ENCODE results near the gene VAMP8.
"Not testable (repeated sequence)": the region's sequence is repeated elsewhere in the genome, so short reads cannot be mapped to it uniquely, and the experiment has no call there.

Gene VAMP8

DNA sequence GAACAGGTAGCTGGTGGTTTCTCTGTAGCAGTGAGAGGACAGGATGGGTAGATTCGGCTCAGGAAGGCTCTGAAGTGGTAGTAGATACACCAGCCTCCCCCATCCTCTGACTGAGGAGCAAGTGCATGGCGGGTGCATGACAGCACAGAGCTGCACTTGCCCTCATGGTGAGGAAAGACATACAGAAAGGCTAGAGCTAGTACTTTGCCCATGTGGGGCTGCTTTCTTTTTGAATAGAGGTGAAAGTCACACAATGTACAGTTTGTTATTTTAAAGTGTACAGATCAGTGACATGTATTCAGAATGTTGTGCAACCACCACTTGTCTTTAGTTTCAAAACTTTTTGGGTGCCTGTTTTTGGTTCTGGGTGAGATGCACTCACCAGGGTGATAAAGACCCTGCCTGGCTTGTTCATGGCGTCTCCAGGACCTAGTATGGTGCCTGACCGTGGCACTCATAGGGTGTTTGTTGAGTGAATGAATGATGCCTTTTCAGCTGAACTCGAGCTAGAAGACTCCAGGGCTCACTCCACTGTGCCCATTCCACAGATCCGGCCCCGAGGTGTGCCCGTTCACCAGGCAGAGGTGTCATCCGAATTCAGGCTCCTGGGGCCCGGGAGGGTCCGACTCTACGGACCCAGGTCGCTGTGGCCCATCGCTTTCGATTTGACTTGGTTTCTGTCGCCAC, 6.4 kb downstream of the VAMP8 start:
- DNase-seq = peak; percentile 33

DNA sequence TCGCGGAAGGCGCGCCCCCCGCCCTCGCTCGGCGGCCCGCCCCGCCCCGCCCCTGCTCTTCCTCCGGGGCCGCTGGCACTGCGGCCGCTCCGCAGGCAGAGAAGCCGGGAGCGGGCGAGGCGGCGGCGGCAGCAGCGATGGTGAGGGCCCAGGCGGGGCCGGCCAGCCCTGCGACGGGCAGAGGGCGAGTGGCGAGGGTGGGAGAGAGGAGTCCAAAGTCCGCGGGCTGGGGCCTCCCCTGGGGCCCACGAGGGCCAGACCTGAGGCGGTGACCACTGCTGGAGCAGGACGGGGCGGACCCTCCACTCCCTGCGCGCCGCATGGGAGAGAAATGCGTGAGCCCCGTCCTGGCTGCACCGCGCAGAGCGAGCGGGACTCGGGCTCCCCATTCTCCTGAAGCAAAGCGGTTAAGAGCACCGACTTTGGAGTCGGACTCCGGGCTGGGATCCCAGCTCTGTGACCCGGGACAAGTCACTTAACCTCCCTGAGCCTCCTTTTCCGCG, 7.0 kb downstream of the VAMP8 start, which contains the start of gene VAMP5:
TSS of gene VAMP5 (plus strand) at position 78 of the 503 bp plus-strand sequence. CDS start at position 138, 60 bp downstream.
- DNase-seq = no peak

DNA sequence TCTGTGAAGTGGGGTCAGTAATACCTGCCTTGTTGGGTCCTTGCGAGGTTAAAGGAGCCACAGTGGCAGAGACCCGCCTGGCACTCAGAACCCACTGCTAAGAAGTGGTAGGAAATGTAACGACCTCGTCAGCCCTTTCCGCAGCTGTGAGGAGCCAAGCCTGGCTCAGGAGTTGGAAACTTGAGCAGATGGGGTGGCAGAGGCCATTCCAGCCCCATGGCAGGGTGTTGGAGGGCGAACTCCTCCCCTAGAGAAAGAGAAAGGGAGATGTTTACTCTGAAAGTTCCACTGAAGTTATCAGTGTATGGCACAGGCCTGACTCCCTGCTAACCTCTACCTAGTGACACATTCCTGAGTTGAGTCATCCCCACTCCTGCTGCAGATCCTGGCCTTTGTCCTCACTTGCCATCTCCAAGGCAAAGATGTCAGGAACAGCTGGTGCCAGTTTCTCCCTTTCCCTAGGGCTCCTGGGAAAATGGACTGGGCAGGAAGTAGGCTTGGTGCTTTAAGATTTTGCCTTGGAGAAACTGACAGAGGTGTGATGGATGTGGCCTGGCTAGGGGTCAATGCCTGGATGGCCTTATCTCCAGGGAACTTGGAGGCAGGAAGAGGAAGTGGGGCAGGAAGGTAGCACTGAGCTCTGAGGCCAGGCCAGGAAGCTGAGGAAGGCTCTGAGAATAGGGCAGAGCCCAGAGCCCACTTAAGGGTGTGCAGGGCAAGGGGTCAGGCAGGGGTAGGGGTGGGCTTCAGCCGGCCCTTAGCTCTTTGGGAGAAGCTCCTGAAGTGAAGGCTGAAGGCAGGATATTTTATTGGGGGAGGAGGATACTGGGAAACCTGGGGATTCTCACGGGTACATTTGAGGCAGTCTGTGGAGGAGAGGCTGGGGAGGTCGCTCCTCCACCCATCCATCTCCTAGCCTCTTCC, 7.7 kb downstream of the VAMP8 start:
- peak; percentile 25 for DNase-seq

DNA sequence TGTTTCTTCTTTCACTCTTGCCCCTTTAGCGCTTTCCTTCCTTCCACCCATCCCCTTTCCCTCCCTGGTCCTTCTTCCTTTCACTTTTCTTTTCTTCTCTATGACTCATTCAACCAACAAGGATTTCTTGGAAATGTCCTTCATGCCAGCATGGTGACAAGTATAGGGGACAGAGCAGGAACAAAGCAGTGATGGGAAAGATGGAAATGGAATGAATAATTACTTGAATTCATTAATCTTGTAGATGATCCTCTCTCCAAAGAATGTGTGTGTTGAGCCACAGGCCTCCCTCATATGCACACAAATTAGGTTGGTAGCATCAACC, 8.4 kb downstream of the VAMP8 start:
- no peak for DNase-seq

DNA sequence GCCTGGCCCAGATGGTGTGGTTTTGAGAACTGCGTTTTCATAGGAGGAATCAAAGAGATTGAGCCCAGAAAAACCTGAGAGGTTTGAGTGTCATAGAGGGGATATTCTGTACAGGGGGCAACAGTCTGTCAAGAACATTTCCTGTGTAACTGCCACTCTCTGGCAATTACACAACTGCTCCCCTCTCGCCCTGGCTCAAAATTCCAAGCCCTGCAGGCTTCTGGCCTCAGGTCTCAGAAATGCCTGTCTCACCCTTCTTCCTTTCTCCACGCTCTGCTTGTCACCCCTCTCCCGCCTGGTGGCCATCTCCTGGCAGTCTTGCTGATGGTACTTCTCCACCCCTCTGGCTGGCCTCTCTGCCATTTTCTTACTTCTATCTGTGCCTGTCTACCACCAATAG, 10.8 kb downstream of the VAMP8 start:
- DNase-seq = no peak

- DNase-seq = no peak
Measured at GRCh38 chr2:85588645-85589044, 11.3 kb downstream of the VAMP8 start.

- DNase-seq = no peak
Measured at GRCh38 chr2:85589181-85589580, 11.8 kb downstream of the VAMP8 start.

DNA sequence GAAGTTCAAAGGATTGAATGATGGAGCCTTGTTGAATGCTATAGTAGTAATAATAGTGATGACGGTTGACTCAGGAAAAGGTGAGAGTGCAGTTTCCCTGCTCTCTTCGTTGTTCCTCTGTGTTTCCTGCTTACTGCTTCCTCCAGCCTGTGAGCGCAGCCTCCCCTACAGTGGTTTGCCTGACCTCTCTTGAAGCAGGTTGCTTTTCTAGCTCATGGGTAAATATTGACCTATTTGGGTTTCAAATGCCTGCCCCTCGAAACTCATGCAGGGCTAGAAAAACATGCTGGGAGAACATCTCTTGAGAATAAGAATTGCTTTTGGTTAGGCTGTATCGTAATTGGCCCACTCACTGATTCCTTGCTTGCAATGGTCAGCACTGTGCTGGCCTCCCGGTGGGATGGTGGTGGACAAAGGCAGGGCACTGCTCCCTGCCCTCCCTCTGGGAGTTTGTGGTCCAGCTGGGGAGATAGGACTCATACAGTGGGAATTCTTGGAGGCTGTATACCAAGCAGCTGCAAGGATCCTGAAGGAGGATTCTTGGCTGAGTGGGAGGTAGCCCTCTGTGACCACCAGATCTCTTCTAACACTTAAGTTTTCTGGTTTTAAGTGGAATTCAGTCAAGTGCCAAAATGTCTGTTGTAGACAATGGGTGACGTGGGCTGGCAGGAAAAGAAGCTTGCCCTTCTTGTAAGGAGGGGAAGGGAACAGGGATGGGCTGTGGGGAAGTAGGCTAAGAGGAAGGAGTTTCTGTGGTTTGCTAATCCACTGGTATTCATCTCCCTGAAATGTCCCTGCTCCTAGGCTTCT, 12.8 kb downstream of the VAMP8 start:
- no peak for DNase-seq

DNA sequence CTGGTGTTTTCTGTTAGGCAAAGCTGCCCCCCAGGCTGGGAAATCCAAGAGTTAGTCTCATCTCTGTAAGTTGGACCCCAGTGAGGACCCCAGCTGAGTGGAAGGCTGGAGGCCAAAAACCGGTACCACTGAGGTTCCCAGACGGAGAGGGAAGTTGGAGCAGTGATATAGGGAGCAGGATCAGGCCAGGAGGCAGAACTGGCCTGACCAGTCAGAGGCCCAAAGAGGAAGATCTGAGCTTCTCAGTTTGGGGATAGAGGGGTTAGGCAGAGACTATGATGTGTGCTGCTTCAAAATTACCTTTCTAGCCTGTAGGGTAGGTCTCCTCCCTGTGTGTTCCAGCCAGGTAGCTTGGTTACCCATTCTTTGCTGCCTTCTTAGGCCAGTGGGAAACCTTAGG, 13.6 kb downstream of the VAMP8 start:
- no peak for DNase-seq

DNA sequence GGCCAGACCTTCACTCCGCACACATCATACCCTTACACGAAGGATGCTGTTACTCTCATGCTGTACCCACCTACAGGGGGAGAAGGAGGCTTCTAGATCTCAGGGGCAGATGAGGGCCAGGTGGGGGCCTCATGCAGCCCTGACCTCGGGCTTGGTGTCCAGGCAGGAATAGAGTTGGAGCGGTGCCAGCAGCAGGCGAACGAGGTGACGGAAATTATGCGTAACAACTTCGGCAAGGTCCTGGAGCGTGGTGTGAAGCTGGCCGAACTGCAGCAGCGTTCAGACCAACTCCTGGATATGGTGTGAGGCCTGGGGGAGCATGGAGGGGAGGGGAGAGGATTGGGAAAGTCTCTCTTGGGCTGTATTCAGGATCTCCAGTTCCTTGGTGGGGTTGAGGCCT, 14.2 kb downstream of the VAMP8 start:
- no peak for DNase-seq

DNA sequence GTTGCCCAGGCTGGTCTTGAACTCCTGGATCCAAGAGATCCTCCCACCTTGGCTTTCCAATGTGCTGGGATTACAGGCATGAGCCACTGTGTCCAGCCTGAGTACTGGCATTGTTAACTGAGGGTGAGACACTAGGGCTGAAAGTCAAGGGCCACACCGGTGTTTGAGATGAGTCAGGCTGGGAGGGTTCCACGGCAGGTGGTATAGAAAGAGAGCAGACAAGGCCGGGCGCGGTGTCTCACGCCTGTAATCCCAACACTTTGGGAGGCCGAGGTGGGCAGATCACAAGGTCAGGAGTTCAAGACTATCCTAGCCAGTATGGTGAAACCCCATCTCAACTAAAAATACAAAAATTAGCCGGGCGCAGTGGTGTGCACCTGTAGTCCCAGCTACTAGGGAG, 14.9 kb downstream of the VAMP8 start:
- DNase-seq = not testable (repeated sequence)

GRCh38 chr2:85593023-85593422, 15.6 kb downstream of the VAMP8 start:
- no peak for DNase-seq

DNA sequence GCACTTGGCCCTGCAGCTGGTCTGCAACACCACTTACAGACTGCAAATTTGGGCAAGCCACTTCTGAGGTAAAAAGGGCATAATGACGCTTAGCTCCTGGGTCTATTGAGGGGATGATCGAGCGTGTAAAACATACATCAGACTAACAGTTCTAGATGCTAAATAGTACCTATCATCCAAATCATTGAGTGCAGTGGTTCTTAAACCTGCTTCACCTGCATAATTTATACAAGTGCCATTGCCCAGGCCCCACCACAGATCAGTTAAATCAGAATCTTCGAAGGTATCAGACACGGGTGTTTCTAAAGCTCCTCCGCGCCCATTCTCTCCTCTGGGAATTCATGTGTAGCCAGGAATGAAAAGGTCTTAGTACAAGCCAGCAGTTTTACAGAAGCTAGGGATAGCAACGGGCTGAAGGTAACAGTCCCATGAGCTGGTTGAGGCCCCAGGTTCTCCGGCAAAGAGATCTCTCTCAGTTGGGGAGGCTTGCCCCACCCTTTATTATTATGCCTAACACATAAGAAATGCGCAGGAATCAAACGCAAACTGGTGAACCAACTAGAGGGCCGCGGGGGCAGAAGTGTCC, 17.4 kb downstream of the VAMP8 start:
- DNase-seq = no peak

GRCh38 chr2:85595301-85596025, 18.1 kb downstream of the VAMP8 start, which contains the start of gene RNF181:
TSS of gene RNF181 (plus strand) at chr2:85595745. CDS start at chr2:85595764, 19 bp downstream.
- DNase-seq = peak; percentile 92

DNA sequence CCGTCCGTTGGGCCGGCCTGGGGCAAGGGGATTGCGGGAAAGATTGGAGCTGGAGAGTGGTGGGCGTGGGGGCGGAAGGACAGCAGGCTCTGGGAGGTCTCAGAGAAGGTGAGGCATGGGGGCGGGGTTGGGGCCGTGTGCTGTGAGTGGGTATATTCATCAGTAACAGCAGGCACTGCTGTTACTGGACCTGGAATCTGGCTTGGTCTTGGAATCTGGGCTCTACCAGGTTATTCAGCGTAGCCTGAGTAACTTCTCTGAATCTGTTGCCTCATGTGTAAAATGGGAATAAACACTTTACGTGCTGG, 18.6 kb downstream of the VAMP8 start:
- DNase-seq = no peak

- DNase-seq = no peak
Measured at GRCh38 chr2:85596486-85597143, 19.2 kb downstream of the VAMP8 start.

DNA sequence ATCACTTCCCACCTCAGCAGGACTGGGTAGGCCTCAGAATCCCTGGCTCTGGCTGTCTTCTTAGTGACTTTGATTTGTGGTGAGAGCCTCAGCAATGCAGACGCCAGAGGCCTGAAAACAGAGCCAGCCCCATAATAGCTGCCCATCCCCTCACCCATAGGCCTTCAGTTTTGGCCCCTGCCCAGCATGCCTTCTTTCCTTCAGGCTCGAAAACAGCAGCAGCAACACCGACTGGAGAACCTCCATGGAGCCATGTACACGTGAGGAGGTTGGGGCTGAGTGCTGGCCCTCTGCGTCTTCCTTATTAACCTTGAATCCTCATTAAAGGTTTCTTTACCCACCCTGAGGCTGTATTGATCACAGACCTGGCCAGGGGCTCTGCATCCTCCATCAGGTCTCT, 19.9 kb downstream of the VAMP8 start:
- DNase-seq = no peak

DNA sequence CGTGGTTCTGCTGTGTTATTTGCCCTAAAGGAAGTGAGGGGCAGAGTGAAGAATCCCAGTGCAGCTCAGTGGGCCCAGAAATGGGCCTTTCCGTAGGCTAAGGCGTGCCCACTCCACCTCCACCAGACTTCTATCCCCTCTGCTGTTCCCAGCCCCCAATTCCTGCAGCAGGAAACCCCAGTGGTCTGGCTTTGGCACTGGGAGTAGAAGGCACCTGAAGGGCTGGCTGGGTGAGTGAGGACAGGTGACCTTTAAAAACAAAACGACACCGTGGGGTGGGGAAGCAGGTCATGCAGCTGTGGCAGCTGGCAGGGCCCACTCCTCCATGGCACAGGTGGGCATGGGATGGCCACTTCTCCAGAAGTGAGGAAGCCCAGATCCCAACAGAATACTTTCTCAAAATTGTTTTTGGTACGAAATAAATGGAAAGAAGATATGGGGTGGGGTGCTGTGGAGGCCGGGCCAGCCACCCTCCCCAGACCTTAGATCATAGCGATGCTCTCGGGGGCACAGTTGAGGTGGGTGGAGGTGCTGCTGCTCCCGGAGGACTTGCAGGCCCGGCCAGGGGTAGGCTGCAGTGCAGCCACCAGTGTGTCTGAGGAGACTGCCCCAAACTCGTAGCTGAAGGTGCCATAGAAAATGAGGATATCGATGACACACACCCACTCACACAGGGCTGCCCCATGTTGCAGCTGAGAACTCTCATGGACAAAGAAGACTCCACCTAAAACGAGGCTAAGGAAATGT, 21.4 kb downstream of the VAMP8 start:
- no peak for DNase-seq

DNA sequence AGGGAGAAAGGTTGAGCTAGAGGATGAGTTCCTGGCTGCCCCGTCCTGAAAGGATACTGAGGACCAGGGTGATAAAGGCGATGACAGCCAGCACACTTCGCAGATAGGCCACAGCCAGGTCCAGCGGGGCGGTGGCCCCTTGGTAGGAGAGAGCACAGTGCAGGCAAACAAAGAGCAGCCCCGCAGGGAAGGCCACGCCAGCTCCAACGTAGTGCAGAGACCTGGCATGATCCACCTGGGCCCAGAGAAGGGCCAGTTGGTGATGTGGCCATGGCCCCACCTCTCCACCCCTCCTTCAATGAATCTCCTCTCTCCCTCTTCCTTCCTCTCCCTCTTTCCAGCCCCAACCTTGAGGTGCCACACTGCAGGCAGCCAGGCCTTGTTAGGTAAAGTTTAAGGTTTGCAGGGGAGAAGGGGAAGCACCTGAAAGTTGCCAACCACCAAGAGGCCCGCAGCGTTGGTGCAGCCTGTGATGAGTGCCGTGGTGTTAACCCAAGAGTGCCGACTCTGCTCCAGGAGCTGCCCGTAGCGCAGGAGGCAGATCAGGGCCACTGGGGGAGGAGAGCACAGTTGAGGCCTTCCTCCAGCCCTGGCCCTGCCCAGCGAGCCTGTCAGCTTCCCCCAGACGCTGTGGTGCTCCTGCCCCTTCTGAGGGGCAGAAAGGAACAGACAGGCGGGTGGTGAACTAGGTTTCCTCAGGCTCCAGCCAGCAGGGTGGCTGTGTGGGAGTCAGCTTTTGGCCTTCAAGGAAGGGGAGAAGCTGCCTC, 22.3 kb downstream of the VAMP8 start:
- DNase-seq = no peak

- no peak for DNase-seq
Measured at GRCh38 chr2:85600235-85600575, 22.8 kb downstream of the VAMP8 start.
